Activated T-cell treated with anti-CD3 and anti-CD28 coated beads, Interleukin-2, amount 50 U/mL, for 24 hours (primary cell): ENCODE results near the gene PRSS38.
"Not testable (repeated sequence)": the region's sequence is repeated elsewhere in the genome, so short reads cannot be mapped to it uniquely, and the experiment has no call there.

Source experiments
- DNase-seq: peaks from one replicate; pipeline ENCODE4 v3.0.0-alpha.2; 2020
- H3K27ac Mint-ChIP-seq: 2 replicates; pipeline ENCODE4 v1.8.0; 2020; ENCODE audit warnings: mild to moderate bottlenecking, mixed read lengths
- H3K27me3 Mint-ChIP-seq: 2 replicates; pipeline ENCODE4 v1.8.0; 2020; ENCODE audit warnings: mixed read lengths
- H3K36me3 Mint-ChIP-seq: 2 replicates; pipeline ENCODE4 v1.8.0; 2020; ENCODE audit warnings: low read depth, mixed read lengths
- H3K4me1 Mint-ChIP-seq: 2 replicates; pipeline ENCODE4 v1.8.0; 2020; ENCODE audit warnings: low read depth, mixed read lengths
- H3K4me3 Mint-ChIP-seq: 2 replicates; pipeline ENCODE4 v1.8.0; 2020; ENCODE audit warnings: mild to moderate bottlenecking, moderate library complexity, mixed read lengths
- H3K9me3 Mint-ChIP-seq: 2 replicates; pipeline ENCODE4 v1.8.0; 2020; ENCODE audit warnings: mixed read lengths

PRSS38 gene

GRCh38 chr1:227828786-227829185, 13.3 kb downstream of the PRSS38 start:
- peaks cover 5% of the 10 kb centered on the region for H3K27me3 Mint-ChIP-seq
- H3K4me3 Mint-ChIP-seq = no peak overlapping the region
- H3K36me3 Mint-ChIP-seq = no peaks in the 10 kb centered on the region
- H3K4me1 Mint-ChIP-seq = peaks cover 12% of the 10 kb centered on the region
- no peak overlapping the region for H3K27ac Mint-ChIP-seq
- peaks cover 2% of the 10 kb centered on the region for H3K9me3 Mint-ChIP-seq
- DNase-seq = no peak

GRCh38 chr1:227838181-227838580, 22.7 kb downstream of the PRSS38 start:
- H3K9me3 Mint-ChIP-seq = no peaks in the 10 kb centered on the region
- H3K4me3 Mint-ChIP-seq = no peak overlapping the region
- no peaks in the 10 kb centered on the region for H3K4me1 Mint-ChIP-seq
- no peak overlapping the region for H3K27ac Mint-ChIP-seq
- H3K27me3 Mint-ChIP-seq = no peaks in the 10 kb centered on the region
- no peak for DNase-seq
- no peaks in the 10 kb centered on the region for H3K36me3 Mint-ChIP-seq

GRCh38 chr1:227841096-227841495, 25.6 kb downstream of the PRSS38 start:
- Mint-ChIP-seq H3K4me3 (no peak overlapping the region), H3K4me1 (no peaks in the 10 kb centered on the region), H3K36me3 (no peaks in the 10 kb centered on the region), H3K27me3 (no peaks in the 10 kb centered on the region), H3K9me3 (no peaks in the 10 kb centered on the region), H3K27ac (no peak overlapping the region)
- no peak for DNase-seq

GRCh38 chr1:227844320-227845146, 29.1 kb downstream of the PRSS38 start:
- H3K4me1 Mint-ChIP-seq = no peaks in the 10 kb centered on the region
- H3K27ac Mint-ChIP-seq = no peak overlapping the region
- H3K36me3 Mint-ChIP-seq = no peaks in the 10 kb centered on the region
- no peak overlapping the region for H3K4me3 Mint-ChIP-seq
- no peak for DNase-seq
- H3K9me3 Mint-ChIP-seq = peaks cover 7% of the 10 kb centered on the region
- H3K27me3 Mint-ChIP-seq = no peaks in the 10 kb centered on the region

GRCh38 chr1:227845147-227845458, 29.6 kb downstream of the PRSS38 start:
- DNase-seq = no peak
- no peak overlapping the region for H3K4me3 Mint-ChIP-seq
- H3K27ac Mint-ChIP-seq = no peak overlapping the region
- H3K4me1 Mint-ChIP-seq = no peaks in the 10 kb centered on the region
- no peaks in the 10 kb centered on the region for H3K27me3 Mint-ChIP-seq
- peaks cover 7% of the 10 kb centered on the region for H3K9me3 Mint-ChIP-seq
- no peaks in the 10 kb centered on the region for H3K36me3 Mint-ChIP-seq

GRCh38 chr1:227845519-227845918, 30.0 kb downstream of the PRSS38 start:
- DNase-seq = no peak
- Mint-ChIP-seq H3K4me3 (no peak overlapping the region), H3K4me1 (no peaks in the 10 kb centered on the region), H3K9me3 (peaks cover 7% of the 10 kb centered on the region), H3K27ac (no peak overlapping the region), H3K36me3 (no peaks in the 10 kb centered on the region), H3K27me3 (no peaks in the 10 kb centered on the region)

- H3K36me3 Mint-ChIP-seq = no peaks in the 10 kb centered on the region
- no peak overlapping the region for H3K4me3 Mint-ChIP-seq
- peaks cover 7% of the 10 kb centered on the region for H3K9me3 Mint-ChIP-seq
- H3K4me1 Mint-ChIP-seq = no peaks in the 10 kb centered on the region
- no peak for DNase-seq
- no peaks in the 10 kb centered on the region for H3K27me3 Mint-ChIP-seq
- H3K27ac Mint-ChIP-seq = no peak overlapping the region
Observed at GRCh38 chr1:227846265-227846858, 30.9 kb downstream of the PRSS38 start.

GRCh38 chr1:227847046-227847445, 31.6 kb downstream of the PRSS38 start:
- not testable (repeated sequence) for H3K27ac Mint-ChIP-seq, H3K4me1 Mint-ChIP-seq, H3K9me3 Mint-ChIP-seq, DNase-seq, H3K36me3 Mint-ChIP-seq, H3K4me3 Mint-ChIP-seq, H3K27me3 Mint-ChIP-seq

GRCh38 chr1:227848430-227848932, 33.0 kb downstream of the PRSS38 start:
- Mint-ChIP-seq H3K9me3 (peaks cover 7% of the 10 kb centered on the region), H3K36me3 (no peaks in the 10 kb centered on the region), H3K27me3 (no peaks in the 10 kb centered on the region), H3K27ac (no peak overlapping the region), H3K4me3 (no peak overlapping the region), H3K4me1 (no peaks in the 10 kb centered on the region)
- DNase-seq = no peak

- H3K9me3 Mint-ChIP-seq = peaks cover 7% of the 10 kb centered on the region
- H3K27ac Mint-ChIP-seq = no peak overlapping the region
- no peak overlapping the region for H3K4me3 Mint-ChIP-seq
- no peak for DNase-seq
- H3K27me3 Mint-ChIP-seq = no peaks in the 10 kb centered on the region
- H3K4me1 Mint-ChIP-seq = no peaks in the 10 kb centered on the region
- H3K36me3 Mint-ChIP-seq = no peaks in the 10 kb centered on the region
Observed at GRCh38 chr1:227849251-227849650, 33.8 kb downstream of the PRSS38 start.

- Mint-ChIP-seq H3K4me1 (no peaks in the 10 kb centered on the region), H3K4me3 (no peak overlapping the region), H3K9me3 (no peaks in the 10 kb centered on the region)
Observed at GRCh38 chr1:227854189-227854588, 38.7 kb downstream of the PRSS38 start.

GRCh38 chr1:227855687-227856086, 40.2 kb downstream of the PRSS38 start:
- Mint-ChIP-seq H3K4me3 (no peak overlapping the region), H3K27ac (no peak overlapping the region), H3K9me3 (no peaks in the 10 kb centered on the region), H3K4me1 (no peaks in the 10 kb centered on the region), H3K27me3 (no peaks in the 10 kb centered on the region), H3K36me3 (no peaks in the 10 kb centered on the region)
- no peak for DNase-seq

More at GRCh38 chr1:227854189-227854588, 38.7 kb downstream of the PRSS38 start:
- Mint-ChIP-seq H3K27ac (no peak overlapping the region), H3K27me3 (no peaks in the 10 kb centered on the region), H3K36me3 (no peaks in the 10 kb centered on the region)
- no peak for DNase-seq

GRCh38 chr1:227856147-227856858, 40.8 kb downstream of the PRSS38 start:
- Mint-ChIP-seq H3K36me3 (no peaks in the 10 kb centered on the region), H3K4me3 (no peak overlapping the region), H3K27me3 (no peaks in the 10 kb centered on the region), H3K27ac (no peak overlapping the region), H3K4me1 (no peaks in the 10 kb centered on the region), H3K9me3 (no peaks in the 10 kb centered on the region)
- DNase-seq = no peak

GRCh38 chr1:227864882-227865281, 49.4 kb downstream of the PRSS38 start:
- DNase-seq = no peak
- H3K36me3 Mint-ChIP-seq = no peaks in the 10 kb centered on the region
- peaks cover 9% of the 10 kb centered on the region for H3K9me3 Mint-ChIP-seq
- H3K27me3 Mint-ChIP-seq = no peaks in the 10 kb centered on the region
- no peak overlapping the region for H3K27ac Mint-ChIP-seq
- peaks cover 9% of the 10 kb centered on the region for H3K4me1 Mint-ChIP-seq
- no peak overlapping the region for H3K4me3 Mint-ChIP-seq
